PFSK-1 (cell line): ENCODE measurements around the gene ITGB8.

Experiments
- FOXP2 ChIP-seq: optimal IDR thresholded peaks from 2 replicates; pipeline ENCODE3; 2011; ENCODE audit warnings: borderline replicate concordance, control low read depth, inconsistent platforms; ENCODE audit not compliant: insufficient read depth; ENCODE audit errors: extremely low read length, extremely low read depth
- POLR2AphosphoS5 ChIP-seq: IDR thresholded peaks from 2 replicates; pipeline ENCODE4 v1.6.1; 2012; ENCODE audit warnings: low read depth, mild to moderate bottlenecking, control low read depth, low read length, moderate library complexity
- SIN3A ChIP-seq: IDR thresholded peaks from 2 replicates; pipeline ENCODE4 v1.6.1; 2012; ENCODE audit warnings: mild to moderate bottlenecking, low read length, moderate library complexity, borderline replicate concordance; ENCODE audit not compliant: insufficient read depth
- TAF1 ChIP-seq: IDR thresholded peaks from 2 replicates; pipeline ENCODE4 v1.6.1; 2012; ENCODE audit warnings: low read length, control low read depth, borderline replicate concordance; ENCODE audit not compliant: insufficient read depth
- TF ChIP-seq, protein P1 (sequence below), 2 experiments: IDR thresholded peaks; 2 replicates each; pipeline versions ENCODE4 v1.6.1 to v1.8.0; 2011 to 2012; ENCODE audit warnings: low read depth in 2 of 2, low read length in 2 of 2, control low read depth in 1 of 2, inconsistent platforms in 1 of 2, mild to moderate bottlenecking in 1 of 2, moderate library complexity in 1 of 2; ENCODE audit not compliant: insufficient read depth in 1 of 2

Gene ITGB8

DNA sequence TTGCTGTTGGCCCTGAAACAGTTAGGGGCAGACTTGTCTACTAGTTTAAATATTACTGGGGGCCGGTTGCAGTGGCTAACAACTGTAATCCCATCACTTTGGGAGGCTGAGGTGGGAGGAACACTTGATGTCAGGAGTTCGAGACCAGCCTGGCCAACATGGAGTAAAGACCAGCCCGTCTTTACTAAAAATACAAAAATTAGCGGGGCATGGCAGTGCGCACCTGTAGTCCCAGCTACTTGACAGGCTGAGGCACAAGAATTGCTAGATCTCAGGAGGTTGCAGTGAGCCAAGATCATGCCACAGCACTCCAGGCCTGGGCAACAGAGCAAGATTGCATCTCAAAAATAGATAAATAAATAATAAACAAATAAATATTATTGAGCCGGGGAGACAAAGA lies 7.6 kb downstream of the ITGB8 start:
- TF ChIP-seq, protein P1, sequence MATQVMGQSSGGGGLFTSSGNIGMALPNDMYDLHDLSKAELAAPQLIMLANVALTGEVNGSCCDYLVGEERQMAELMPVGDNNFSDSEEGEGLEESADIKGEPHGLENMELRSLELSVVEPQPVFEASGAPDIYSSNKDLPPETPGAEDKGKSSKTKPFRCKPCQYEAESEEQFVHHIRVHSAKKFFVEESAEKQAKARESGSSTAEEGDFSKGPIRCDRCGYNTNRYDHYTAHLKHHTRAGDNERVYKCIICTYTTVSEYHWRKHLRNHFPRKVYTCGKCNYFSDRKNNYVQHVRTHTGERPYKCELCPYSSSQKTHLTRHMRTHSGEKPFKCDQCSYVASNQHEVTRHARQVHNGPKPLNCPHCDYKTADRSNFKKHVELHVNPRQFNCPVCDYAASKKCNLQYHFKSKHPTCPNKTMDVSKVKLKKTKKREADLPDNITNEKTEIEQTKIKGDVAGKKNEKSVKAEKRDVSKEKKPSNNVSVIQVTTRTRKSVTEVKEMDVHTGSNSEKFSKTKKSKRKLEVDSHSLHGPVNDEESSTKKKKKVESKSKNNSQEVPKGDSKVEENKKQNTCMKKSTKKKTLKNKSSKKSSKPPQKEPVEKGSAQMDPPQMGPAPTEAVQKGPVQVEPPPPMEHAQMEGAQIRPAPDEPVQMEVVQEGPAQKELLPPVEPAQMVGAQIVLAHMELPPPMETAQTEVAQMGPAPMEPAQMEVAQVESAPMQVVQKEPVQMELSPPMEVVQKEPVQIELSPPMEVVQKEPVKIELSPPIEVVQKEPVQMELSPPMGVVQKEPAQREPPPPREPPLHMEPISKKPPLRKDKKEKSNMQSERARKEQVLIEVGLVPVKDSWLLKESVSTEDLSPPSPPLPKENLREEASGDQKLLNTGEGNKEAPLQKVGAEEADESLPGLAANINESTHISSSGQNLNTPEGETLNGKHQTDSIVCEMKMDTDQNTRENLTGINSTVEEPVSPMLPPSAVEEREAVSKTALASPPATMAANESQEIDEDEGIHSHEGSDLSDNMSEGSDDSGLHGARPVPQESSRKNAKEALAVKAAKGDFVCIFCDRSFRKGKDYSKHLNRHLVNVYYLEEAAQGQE (IDR thresholded peaks at IDR 0.05; ENCODE audit: insufficient read depth in 1 of 2, low read depth in 2 of 2, low read length in 2 of 2) = no peak
- TF ChIP-seq SIN3A (no peak), TAF1 (no peak), POLR2AphosphoS5 (no peak), FOXP2 (no peak)

DNA sequence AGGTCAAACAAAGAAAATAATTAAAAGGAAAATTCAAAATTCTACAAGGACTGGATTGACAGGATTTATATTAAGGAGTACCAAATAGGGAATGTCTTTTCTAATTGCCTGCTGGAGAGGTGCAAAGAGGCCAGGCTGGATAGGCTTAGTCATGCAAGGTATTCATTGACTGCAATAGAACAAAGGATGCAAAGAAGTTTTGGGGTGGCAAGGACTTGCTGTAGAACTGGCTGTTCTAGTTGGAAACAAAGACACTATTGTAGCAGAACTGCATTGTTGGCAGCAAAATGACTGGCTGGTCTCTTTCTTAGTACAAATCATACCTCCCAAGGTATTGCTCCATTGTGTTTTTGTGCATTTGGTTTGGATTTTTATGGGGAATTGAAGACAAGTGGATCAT lies 10.1 kb downstream of the ITGB8 start:
- TF ChIP-seq, protein P1 (IDR thresholded peaks at IDR 0.05; ENCODE audit: insufficient read depth in 1 of 2, low read depth in 2 of 2, low read length in 2 of 2) = no peak
- TF ChIP-seq FOXP2 (no peak), SIN3A (no peak), POLR2AphosphoS5 (no peak), TAF1 (no peak)

DNA sequence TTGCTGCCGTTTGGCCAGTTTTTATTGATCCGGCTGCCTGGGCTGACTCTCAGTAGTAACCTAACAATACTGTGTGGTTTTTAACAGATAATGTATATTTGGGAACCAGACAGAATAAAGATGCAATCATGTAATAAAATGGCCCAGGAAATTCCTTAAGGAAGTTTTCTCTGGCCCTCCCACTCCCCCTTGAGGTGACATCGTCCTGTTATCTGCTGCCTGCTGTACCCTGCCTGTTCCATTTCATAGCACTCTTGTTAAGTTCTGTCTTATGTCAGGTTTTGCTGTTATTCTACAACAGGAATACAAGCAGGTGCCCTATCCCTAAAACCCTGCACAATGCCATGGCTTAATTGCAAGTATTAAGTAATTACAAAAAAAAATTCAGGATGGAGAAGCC lies 12.5 kb downstream of the ITGB8 start:
- TF ChIP-seq POLR2AphosphoS5 (no peak), SIN3A (no peak), TAF1 (no peak), FOXP2 (no peak)
- TF ChIP-seq, protein P1 (IDR thresholded peaks at IDR 0.05; ENCODE audit: insufficient read depth in 1 of 2, low read depth in 2 of 2, low read length in 2 of 2) = no peak

DNA sequence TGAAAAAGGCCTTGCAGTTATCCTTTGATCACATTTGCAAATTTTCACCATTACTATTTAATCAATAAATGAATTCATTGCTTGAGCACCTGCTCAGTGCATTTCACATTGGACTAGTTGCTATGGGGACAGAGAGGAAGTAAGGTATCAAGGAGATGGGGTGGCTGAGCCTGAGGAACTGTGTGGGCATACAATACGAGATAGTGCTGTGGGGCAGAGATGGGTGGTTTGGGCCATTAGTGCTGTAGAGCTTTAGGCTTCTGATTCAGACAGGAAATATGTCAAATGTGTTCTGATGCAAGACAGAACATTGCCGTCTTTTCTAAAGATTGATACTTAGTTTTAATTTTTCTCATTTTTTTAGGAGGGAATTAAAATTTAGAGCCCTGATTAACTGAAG lies 13.2 kb downstream of the ITGB8 start:
- TF ChIP-seq POLR2AphosphoS5 (no peak), TAF1 (no peak), FOXP2 (no peak)
- TF ChIP-seq, protein P1 (IDR thresholded peaks at IDR 0.05; ENCODE audit: insufficient read depth in 1 of 2, low read depth in 2 of 2, low read length in 2 of 2) = no peak

DNA sequence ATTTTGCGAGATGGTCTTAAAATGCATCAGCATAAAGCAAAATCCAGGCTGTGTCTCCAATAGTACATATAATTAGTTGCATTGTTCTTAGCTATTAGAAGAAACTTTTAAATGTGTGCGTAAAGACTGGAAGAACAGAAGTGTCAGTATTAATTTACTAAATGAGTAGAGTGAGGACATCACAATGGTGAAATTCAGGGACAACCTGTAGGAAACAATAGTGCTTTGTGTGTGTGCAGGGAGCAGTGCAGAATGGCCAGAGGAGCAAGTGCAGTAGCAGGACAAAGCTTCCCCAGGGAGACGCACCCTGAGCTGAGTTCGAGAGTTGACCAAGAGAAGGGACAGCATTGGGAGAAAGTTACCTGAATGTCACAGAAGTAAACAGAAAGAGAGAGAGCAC lies 13.7 kb downstream of the ITGB8 start:
- TF ChIP-seq POLR2AphosphoS5 (no peak), SIN3A (no peak), FOXP2 (no peak), TAF1 (no peak)
- TF ChIP-seq, protein P1 (IDR thresholded peaks at IDR 0.05; ENCODE audit: insufficient read depth in 1 of 2, low read depth in 2 of 2, low read length in 2 of 2) = no peak
